ENCODE measurements around the gene PNMT. TPM values are rescaled to one million over a fixed set of nuclear protein-coding genes. Genes with fewer than 3 reads are reported as not detected.

The PNMT gene
- polyA plus RNA-seq, 1 of the 3 experiments (the other 2 are of a cell fraction) = 0.07 TPM

DNA sequence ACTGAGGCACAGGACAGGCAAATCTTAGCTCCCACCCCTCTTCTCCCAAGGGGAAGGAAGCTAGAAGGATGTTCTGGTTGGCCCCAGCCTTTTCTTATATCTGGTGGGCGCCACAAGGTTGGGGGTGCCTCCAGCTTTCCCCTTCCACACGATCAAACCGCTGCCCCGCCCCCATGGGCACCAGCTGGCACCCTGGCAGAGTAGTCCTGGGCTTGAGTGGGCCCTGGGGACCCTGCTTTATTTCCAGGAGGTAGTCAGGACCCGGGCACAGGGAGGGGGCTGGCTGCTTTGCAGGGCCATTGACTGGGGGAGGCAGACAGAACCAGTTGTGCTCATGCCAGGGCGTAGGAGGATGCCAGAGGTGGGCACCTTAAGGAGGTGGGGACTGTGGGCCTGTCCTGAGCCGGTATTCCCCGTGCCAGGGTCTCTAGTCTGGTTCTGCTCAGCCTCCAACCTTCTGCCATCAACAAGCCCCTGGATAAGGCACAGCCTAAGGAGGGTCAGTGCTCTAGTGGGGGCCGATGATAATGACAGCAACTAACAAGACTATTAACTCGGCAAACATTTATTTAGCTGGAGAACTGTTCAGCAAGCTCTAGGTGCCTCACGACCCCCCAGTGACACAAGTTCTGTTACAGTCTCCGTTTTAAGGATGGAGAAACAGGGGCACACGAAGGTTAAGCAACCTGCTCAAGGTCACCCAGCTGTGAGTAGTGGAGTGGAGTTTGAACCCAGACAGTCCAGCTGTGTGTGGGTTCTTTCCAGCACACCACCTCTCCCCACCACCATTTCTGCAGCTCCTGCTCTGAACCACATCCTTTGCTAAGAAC lies 49.1 kb upstream of the PNMT start:
- Histone ChIP-seq H4K20me1 (ENCODE audit: insufficient read depth) (0 out of 2 replicates have a peak, but pooled peaks cover 4% of the 10 kb centered on the region), H3K9ac (no peak overlapping the region), H3K27ac (ENCODE audit: low read depth in 2 of 2, low read length in 1 of 2) (no peak overlapping the region), H3K9me2 (no peaks in the 10 kb centered on the region), H3K4me2 (peak overlapping the region; percentile 82), H2AFZ (ENCODE audit: low read depth) (peak overlapping the region; percentile 98; the same call in 1 of the 2 replicates), H3K36me3 (replicated peaks in 1 of 2; ENCODE audit: control insufficient read depth in 1 of 2, insufficient read depth in 2 of 2, low read length in 1 of 2) (no peaks in the 10 kb centered on the region), H3F3A (replicated peaks; ENCODE audit: insufficient read depth) (peaks cover 5% of the 10 kb centered on the region), H3K4me3 (ENCODE audit: low read depth in 2 of 2, low read length in 1 of 2) (peak overlapping the region in 1 of 2 experiments; percentile 67; a peak in 1 of 4 replicates), H3K4me1 (ENCODE audit: control insufficient read depth in 1 of 2, insufficient read depth in 2 of 2, low read depth in 1 of 2, low read length in 1 of 2) (peaks cover 0 to 15% of the 10 kb centered on the region in 2 experiments; a peak in 1 of 4 replicates), H3K9me3 (no peaks in the 10 kb centered on the region), H3K27me3 (ENCODE audit: insufficient read depth) (no peaks in the 10 kb centered on the region; the same call in 1 of the 2 replicates), H3K79me2 (ENCODE audit: insufficient read depth) (no peaks in the 10 kb centered on the region)
- DNase-seq = no peak
- TF ChIP-seq ELF1 (IDR thresholded peaks at IDR 0.05) = no peak
- TF ChIP-seq TCF12 (IDR thresholded peaks at IDR 0.05) = no peak
- TF ChIP-seq PBX3 (IDR thresholded peaks at IDR 0.05) = no peak
- TF ChIP-seq CHD2 (IDR thresholded peaks at IDR 0.05; ENCODE audit: low read length, partially characterized antibody) = no peak
- no peak for TF ChIP-seq TAF1 (IDR thresholded peaks at IDR 0.05; ENCODE audit: borderline replicate concordance, low read depth, low read length)
- no peak for TF ChIP-seq FOXJ3 (CRISPR knock-in tag; IDR thresholded peaks at IDR 0.05)
- TF ChIP-seq MEF2A (IDR thresholded peaks at IDR 0.05; ENCODE audit: borderline replicate concordance, low read depth) = no peak
- TF ChIP-seq SIN3A (IDR thresholded peaks at IDR 0.05; ENCODE audit: borderline replicate concordance, low read depth, low read length) = no peak
- ChIA-PET CTCF (interaction anchor here (0.7 to 14.5 kb wide), 13 partner anchors 9 to 139 kb away, joined by 3 to 483 read pairs (median 5); partner anchors contain the start of genes MIEN1, NEUROD2, PNMT and STARD3), POLR2A (interaction anchor here (0.5 to 0.9 kb wide), 2 partner anchors 52 to 100 kb away, joined by 3 to 4 read pairs; no protein-coding TSS in a partner anchor)
- WGBS (ENCODE audit: low lambda C conversion rate) = 76% methylated on average over 12 of the region's 13 CpGs

- DNase-seq = no peak
- TF ChIP-seq EZH2phosphoT487 (IDR thresholded peaks at IDR 0.05; ENCODE audit: borderline replicate concordance, low read depth) (no peak), EP300 (IDR thresholded peaks at IDR 0.05; ENCODE audit: borderline replicate concordance in 1 of 2, low read depth in 1 of 2, low read length in 1 of 2) (no peak), RFX5 (IDR thresholded peaks at IDR 0.05; ENCODE audit: low read length) (no peak), NFIC (IDR thresholded peaks at IDR 0.05; ENCODE audit: borderline replicate concordance) (no peak), YY1 (IDR thresholded peaks at IDR 0.05; ENCODE audit: low read depth) (no peak), FOSL2 (IDR thresholded peaks at IDR 0.05; ENCODE audit: borderline replicate concordance, low read depth) (no peak), POLR2AphosphoS5 (IDR thresholded peaks at IDR 0.05; ENCODE audit: low read depth, low read length) (no peak), SMC3 (IDR thresholded peaks at IDR 0.05; ENCODE audit: low read depth, low read length) (no peak), PBX3 (IDR thresholded peaks at IDR 0.05) (no peak), ELF1 (IDR thresholded peaks at IDR 0.05) (no peak), TEAD4 (IDR thresholded peaks at IDR 0.05; ENCODE audit: borderline replicate concordance, insufficient read depth) (no peak), MAX (IDR thresholded peaks at IDR 0.05; ENCODE audit: low read depth) (no peak), TAF1 (IDR thresholded peaks at IDR 0.05; ENCODE audit: borderline replicate concordance, low read depth, low read length) (no peak), GABPA (IDR thresholded peaks at IDR 0.05; ENCODE audit: low read depth) (no peak), SIN3A (IDR thresholded peaks at IDR 0.05; ENCODE audit: borderline replicate concordance, low read depth, low read length) (no peak), MEF2A (IDR thresholded peaks at IDR 0.05; ENCODE audit: borderline replicate concordance, low read depth) (no peak)
- TF ChIP-seq, protein P1, sequence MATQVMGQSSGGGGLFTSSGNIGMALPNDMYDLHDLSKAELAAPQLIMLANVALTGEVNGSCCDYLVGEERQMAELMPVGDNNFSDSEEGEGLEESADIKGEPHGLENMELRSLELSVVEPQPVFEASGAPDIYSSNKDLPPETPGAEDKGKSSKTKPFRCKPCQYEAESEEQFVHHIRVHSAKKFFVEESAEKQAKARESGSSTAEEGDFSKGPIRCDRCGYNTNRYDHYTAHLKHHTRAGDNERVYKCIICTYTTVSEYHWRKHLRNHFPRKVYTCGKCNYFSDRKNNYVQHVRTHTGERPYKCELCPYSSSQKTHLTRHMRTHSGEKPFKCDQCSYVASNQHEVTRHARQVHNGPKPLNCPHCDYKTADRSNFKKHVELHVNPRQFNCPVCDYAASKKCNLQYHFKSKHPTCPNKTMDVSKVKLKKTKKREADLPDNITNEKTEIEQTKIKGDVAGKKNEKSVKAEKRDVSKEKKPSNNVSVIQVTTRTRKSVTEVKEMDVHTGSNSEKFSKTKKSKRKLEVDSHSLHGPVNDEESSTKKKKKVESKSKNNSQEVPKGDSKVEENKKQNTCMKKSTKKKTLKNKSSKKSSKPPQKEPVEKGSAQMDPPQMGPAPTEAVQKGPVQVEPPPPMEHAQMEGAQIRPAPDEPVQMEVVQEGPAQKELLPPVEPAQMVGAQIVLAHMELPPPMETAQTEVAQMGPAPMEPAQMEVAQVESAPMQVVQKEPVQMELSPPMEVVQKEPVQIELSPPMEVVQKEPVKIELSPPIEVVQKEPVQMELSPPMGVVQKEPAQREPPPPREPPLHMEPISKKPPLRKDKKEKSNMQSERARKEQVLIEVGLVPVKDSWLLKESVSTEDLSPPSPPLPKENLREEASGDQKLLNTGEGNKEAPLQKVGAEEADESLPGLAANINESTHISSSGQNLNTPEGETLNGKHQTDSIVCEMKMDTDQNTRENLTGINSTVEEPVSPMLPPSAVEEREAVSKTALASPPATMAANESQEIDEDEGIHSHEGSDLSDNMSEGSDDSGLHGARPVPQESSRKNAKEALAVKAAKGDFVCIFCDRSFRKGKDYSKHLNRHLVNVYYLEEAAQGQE (IDR thresholded peaks at IDR 0.05; ENCODE audit: low read depth, low read length) = no peak
Measured at GRCh38 chr17:39619786-39620101, 48.5 kb upstream of the PNMT start.

More at GRCh38 chr17:39619786-39620101, 48.5 kb upstream of the PNMT start:
- Histone ChIP-seq H3K27ac (ENCODE audit: low read depth in 2 of 2, low read length in 1 of 2) (no peak overlapping the region), H3F3A (replicated peaks; ENCODE audit: insufficient read depth) (peaks cover 5% of the 10 kb centered on the region), H3K9me3 (no peaks in the 10 kb centered on the region), H3K27me3 (ENCODE audit: insufficient read depth) (no peaks in the 10 kb centered on the region; the same call in 1 of the 2 replicates), H3K9ac (no peak overlapping the region), H3K9me2 (no peaks in the 10 kb centered on the region), H4K20me1 (ENCODE audit: insufficient read depth) (0 out of 2 replicates have a peak, but pooled peaks cover 4% of the 10 kb centered on the region), H3K79me2 (ENCODE audit: insufficient read depth) (no peaks in the 10 kb centered on the region), H3K4me2 (no peak overlapping the region), H3K36me3 (replicated peaks in 1 of 2; ENCODE audit: control insufficient read depth in 1 of 2, insufficient read depth in 2 of 2, low read length in 1 of 2) (no peaks in the 10 kb centered on the region), H3K4me1 (ENCODE audit: control insufficient read depth in 1 of 2, insufficient read depth in 2 of 2, low read depth in 1 of 2, low read length in 1 of 2) (peaks cover 0 to 15% of the 10 kb centered on the region in 2 experiments; a peak in 1 of 4 replicates), H2AFZ (ENCODE audit: low read depth) (no peak overlapping the region), H3K4me3 (ENCODE audit: low read depth in 2 of 2, low read length in 1 of 2) (no peak overlapping the region)
- CTCF ChIA-PET = interaction anchor here (1.0 to 14.5 kb wide), 9 partner anchors 8 to 139 kb away, joined by 3 to 483 read pairs (median 83); partner anchors contain the start of genes NEUROD2, PNMT, STARD3 and TCAP
- POLR2A ChIA-PET = interaction anchor here (0.9 kb wide), 1 partner anchor 51 kb away, joined by 4 read pairs; no protein-coding TSS in a partner anchor
- 64% methylated on average over 1 of the region's 1 CpG for WGBS (ENCODE audit: low lambda C conversion rate)
